Neuronal stem cell (in vitro differentiated cells): ENCODE measurements around the gene PRR35.
A peak's percentile ranks its signal among the peaks of the same experiment; 100 is the strongest.

Source experiments
- DNase-seq: peaks from one replicate; pipeline ENCODE4 v3.0.0-alpha.2; 2013; ENCODE audit warnings: low spot score
- H2AFZ ChIP-seq: one replicate; pipeline ENCODE4 v1.6.1; 2013; ENCODE audit warnings: mild to moderate bottlenecking, low read length, inconsistent platforms
- H2AK5ac ChIP-seq: 2 replicates; pipeline ENCODE4 v1.6.1; 2013; ENCODE audit warnings: low read depth, mild to moderate bottlenecking, inconsistent platforms, low read length, moderate library complexity, mixed read lengths
- H2BK120ac ChIP-seq: 2 replicates; pipeline ENCODE4 v1.6.1; 2013; ENCODE audit warnings: low read depth, mild to moderate bottlenecking, inconsistent platforms, low read length, moderate library complexity, mixed read lengths
- H2BK12ac ChIP-seq: one replicate; pipeline ENCODE4 v1.6.1; 2013; ENCODE audit warnings: low read length, inconsistent platforms
- H2BK15ac ChIP-seq: 2 replicates; pipeline ENCODE4 v1.6.1; 2013; ENCODE audit warnings: mild to moderate bottlenecking, low read length, inconsistent platforms, mixed read lengths
- H2BK5ac ChIP-seq: one replicate; pipeline ENCODE4 v1.6.1; 2013; ENCODE audit warnings: inconsistent platforms, mild to moderate bottlenecking, low read length, moderate library complexity
- H3K14ac ChIP-seq: one replicate; pipeline ENCODE4 v1.6.1; 2013; ENCODE audit warnings: low read length, inconsistent platforms
- H3K18ac ChIP-seq: 2 replicates; pipeline ENCODE4 v1.6.1; 2013; ENCODE audit warnings: low read length, inconsistent platforms
- H3K23ac ChIP-seq: 2 replicates; pipeline ENCODE4 v1.6.1; 2013; ENCODE audit warnings: low read depth, mild to moderate bottlenecking, mixed read lengths, low read length, inconsistent platforms; ENCODE audit not compliant: poor library complexity
- H3K27ac ChIP-seq: replicated peaks from 3 replicates; pipeline ENCODE4 v1.5.1; 2013; ENCODE audit warnings: low read length, inconsistent platforms
- H3K27me3 ChIP-seq, 3 experiments: 2 replicates each; pipeline ENCODE4 v1.6.1; 2013; ENCODE audit warnings: low read length in 3 of 3, mild to moderate bottlenecking in 2 of 3, inconsistent platforms in 1 of 3, low read depth in 1 of 3, mixed read lengths in 1 of 3, moderate library complexity in 1 of 3; ENCODE audit not compliant: control insufficient read depth in 3 of 3, insufficient read depth in 3 of 3
- H3K36me3 ChIP-seq, 2 donors: replicated peaks in 1 of 2; 2 replicates each; pipeline ENCODE4 v1.6.1; 2013; ENCODE audit warnings: low read length in 2 of 2; ENCODE audit not compliant: control insufficient read depth in 2 of 2, insufficient read depth in 2 of 2
- H3K4ac ChIP-seq: 2 replicates; pipeline ENCODE4 v1.6.1; 2013; ENCODE audit warnings: inconsistent platforms, mild to moderate bottlenecking, low read length, moderate library complexity
- H3K4me1 ChIP-seq, 2 donors: 1 replicate in 1 of 2; 2 replicates in 1 of 2; pipeline ENCODE4 v1.6.1; 2013; ENCODE audit warnings: low read length in 2 of 2, low read depth in 1 of 2; ENCODE audit not compliant: control insufficient read depth in 2 of 2, insufficient read depth in 1 of 2
- H3K4me2 ChIP-seq: one replicate; pipeline ENCODE4 v1.6.1; 2013; ENCODE audit warnings: mild to moderate bottlenecking, low read length, inconsistent platforms; ENCODE audit not compliant: insufficient read depth, poor library complexity, severe bottlenecking
- H3K4me3 ChIP-seq, 2 donors: 2 replicates each; pipeline ENCODE4 v1.5.1; 2013; ENCODE audit warnings: low read length in 2 of 2, mild to moderate bottlenecking in 2 of 2, inconsistent platforms in 1 of 2, moderate library complexity in 1 of 2
- H3K79me1 ChIP-seq: one replicate; pipeline ENCODE4 v1.6.1; 2013; ENCODE audit warnings: low read depth, mild to moderate bottlenecking, inconsistent platforms, low read length, moderate library complexity
- H3K9ac ChIP-seq: one replicate; pipeline ENCODE4 v1.6.1; 2013; ENCODE audit warnings: mild to moderate bottlenecking, low read depth, low read length, inconsistent platforms; ENCODE audit not compliant: poor library complexity
- H3K9me3 ChIP-seq, 2 donors: replicated peaks in 1 of 2; 2 replicates each; pipeline versions ENCODE3 to v1.6.1; 2013; ENCODE audit warnings: low read length in 2 of 2, mild to moderate bottlenecking in 2 of 2, inconsistent platforms in 1 of 2, low read depth in 1 of 2, mixed read lengths in 1 of 2, moderate library complexity in 1 of 2; ENCODE audit not compliant: control insufficient read depth in 2 of 2, insufficient read depth in 1 of 2
- H4K8ac ChIP-seq: one replicate; pipeline ENCODE4 v1.6.1; 2013; ENCODE audit warnings: low read depth, mild to moderate bottlenecking, inconsistent platforms, low read length, moderate library complexity
- H4K91ac ChIP-seq: one replicate; pipeline ENCODE4 v1.6.1; 2013; ENCODE audit warnings: low read length, low read depth, mild to moderate bottlenecking, inconsistent platforms; ENCODE audit not compliant: poor library complexity
- WGBS, 2 donors: extraction: QIAGEN DNeasy Blood & Tissue Kit; methylation state at CpG; one replicate each; pipeline ENCODE4 v1.1.7; 2013; ENCODE audit warnings: missing lambda C conversion rate in 2 of 2, mixed read lengths in 1 of 2; ENCODE audit not compliant: insufficient read length in 2 of 2, insufficient replicate concordance in 1 of 2; ENCODE audit errors: extremely low coverage in 2 of 2; 5-methylcytosine and 5-hydroxymethylcytosine counted together

The PRR35 gene

DNA sequence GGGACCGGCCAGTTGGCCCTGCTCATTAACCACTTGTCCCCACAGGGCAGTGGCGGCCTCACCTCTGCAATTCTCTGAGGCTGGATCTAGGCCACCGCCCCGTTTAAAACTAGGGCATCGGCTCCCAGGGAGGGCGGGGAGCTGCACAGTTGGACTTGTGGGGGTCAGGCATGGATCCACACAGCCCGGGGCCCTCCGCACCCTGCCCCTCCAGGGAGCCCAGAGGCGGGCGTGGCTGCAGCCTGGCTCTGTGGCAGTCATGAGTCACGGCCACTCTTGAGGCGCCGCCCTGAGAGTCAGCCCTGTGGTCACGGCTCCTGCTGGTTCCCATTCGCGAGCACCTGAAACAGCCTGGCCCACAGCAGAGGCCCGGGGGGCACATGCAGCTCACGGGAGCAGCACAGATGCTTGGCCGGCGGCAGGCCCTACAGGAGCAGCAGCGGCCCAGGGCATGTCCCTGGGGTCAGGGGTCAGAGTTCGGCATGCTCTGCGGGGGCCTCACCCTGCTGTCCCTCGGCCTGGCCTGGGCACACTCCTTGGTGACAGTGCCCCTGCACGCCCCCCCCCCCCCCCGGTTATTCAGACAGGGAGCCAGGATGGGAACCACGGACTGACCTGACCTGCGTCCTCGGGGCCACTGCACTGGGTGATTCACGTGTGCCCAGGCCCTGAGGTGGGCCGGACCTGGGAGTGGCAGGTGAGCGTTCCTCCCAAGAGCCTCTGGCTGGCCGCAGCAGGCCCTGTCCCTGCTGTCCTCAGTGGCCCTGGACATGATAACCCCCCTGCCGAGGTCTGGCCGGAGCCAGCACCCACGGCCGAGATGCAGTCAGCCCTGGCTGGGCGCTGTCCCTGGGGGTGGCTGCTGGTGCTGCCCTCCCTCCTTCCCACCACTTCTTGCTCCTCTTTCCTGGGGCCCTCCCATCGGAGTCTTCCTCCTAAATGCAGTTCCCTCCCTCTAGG, 24.5 kb upstream of the PRR35 start:
- Histone ChIP-seq H3K27me3 (no peaks in the 10 kb centered on the region), H3K4me1 (no peaks in the 10 kb centered on the region), H3K9ac (no peak overlapping the region), H2AFZ (no peak overlapping the region), H4K91ac (no peak overlapping the region), H2BK120ac (no peak overlapping the region), H3K14ac (peak overlapping the region; percentile 6), H3K9me3 (no peaks in the 10 kb centered on the region), H2BK5ac (no peak overlapping the region), H3K23ac (peak overlapping the region; percentile 89), H3K79me1 (peaks cover 37% of the 10 kb centered on the region), H4K8ac (no peak overlapping the region), H3K4ac (no peak overlapping the region), H3K18ac (peak overlapping the region; percentile 48), H2BK15ac (no peak overlapping the region), H3K4me3 (no peak overlapping the region), H3K27ac (no peak overlapping the region), H2AK5ac (peak overlapping the region; percentile 37), H3K36me3 (peaks cover 3 to 11% of the 10 kb centered on the region in 2 donors), H2BK12ac (peak overlapping the region; percentile 41), H3K4me2 (no peak overlapping the region)
- WGBS, 2 donors = no CpG with 5 or more reads among the region's 39 CpGs
- DNase-seq = no peak

DNA sequence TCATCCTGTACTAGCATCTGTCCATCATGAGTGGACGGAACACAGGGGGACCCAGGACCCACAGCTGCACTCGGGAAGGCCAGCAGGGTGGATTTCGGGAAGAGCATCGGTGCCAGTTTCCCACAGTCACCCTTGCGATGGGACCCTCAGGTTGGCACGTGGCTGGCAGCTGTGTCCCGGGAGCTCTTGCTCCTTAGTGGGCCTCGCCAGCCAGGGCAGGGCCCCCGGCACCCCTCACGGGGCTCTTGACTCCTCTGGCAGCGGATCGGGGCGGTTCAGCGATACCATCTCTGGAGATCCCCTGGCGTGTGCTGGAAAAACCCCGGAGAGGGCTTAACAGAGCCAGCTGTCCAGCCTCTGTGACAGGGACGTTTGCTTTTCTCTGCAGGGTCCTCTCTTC, 23.4 kb upstream of the PRR35 start:
- Histone ChIP-seq H3K9ac (no peak overlapping the region), H3K4me2 (no peak overlapping the region), H3K4me3 (no peak overlapping the region), H2BK12ac (no peak overlapping the region), H2BK15ac (no peak overlapping the region), H3K18ac (no peak overlapping the region), H3K4ac (no peak overlapping the region), H3K27me3 (no peaks in the 10 kb centered on the region), H3K4me1 (no peaks in the 10 kb centered on the region), H2AFZ (no peak overlapping the region), H2BK120ac (no peak overlapping the region), H4K8ac (no peak overlapping the region), H2BK5ac (no peak overlapping the region), H3K14ac (no peak overlapping the region), H3K23ac (no peak overlapping the region), H4K91ac (no peak overlapping the region), H3K36me3 (peaks cover 5 to 11% of the 10 kb centered on the region in 2 donors), H3K27ac (no peak overlapping the region), H3K9me3 (peaks cover 0 to 2% of the 10 kb centered on the region in 2 donors), H3K79me1 (peaks cover 41% of the 10 kb centered on the region), H2AK5ac (no peak overlapping the region)
- no CpG with 5 or more reads among the region's 17 CpGs for WGBS, 2 donors
- DNase-seq = no peak

DNA sequence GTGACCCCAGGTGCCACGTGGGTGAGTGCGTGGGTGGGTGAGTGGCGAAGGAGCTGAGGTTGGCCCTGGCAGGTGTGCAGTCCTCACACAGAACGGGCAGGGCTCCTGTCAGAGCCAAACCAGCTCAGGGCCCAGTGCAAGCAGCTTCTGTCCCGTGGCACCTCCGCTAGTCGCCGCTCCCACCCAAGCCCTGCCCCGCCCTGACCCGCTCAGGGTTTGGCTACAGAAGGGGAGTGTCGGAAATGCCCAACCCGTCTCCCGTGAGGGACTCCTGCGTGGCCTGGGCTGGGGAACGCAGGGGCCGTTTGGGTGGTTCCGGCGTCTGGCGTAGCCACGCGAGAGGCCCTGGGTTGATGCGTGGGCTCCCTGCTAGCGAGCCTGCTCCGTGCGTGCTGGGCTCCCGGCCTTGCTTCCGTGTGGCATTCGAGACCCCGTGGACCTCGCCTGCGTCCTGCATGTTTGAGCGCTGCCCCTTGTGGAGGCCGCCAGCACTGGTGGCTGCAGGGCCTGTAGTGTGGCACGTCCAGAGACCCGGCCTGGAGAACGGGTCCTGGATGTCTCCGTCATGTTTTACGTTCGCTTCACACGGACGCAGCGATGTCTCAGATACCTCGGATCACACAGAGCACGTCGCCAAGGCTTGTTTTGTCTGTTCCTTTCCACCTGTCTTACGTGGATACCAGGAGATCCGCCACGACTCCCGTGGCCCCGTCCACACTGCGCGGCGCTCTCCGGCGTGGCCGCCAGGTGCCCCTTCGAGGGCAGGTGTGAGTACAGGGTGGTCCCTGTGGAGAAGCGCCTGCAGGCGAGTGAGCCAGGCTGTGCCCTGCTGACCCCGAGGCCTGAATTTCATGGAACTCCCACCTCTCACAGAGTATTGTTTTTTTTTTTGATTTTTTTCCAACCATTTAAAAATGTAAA, 22.5 kb upstream of the PRR35 start:
- no peak overlapping the region for H3K27ac ChIP-seq
- WGBS, 2 donors = no CpG with 5 or more reads among the region's 60 CpGs
- peak overlapping the region; percentile 3 for H3K14ac ChIP-seq
- no peak overlapping the region for H2AFZ ChIP-seq
- no peak overlapping the region for H2AK5ac ChIP-seq
- no peak overlapping the region for H3K4me3 ChIP-seq
- peaks cover 42% of the 10 kb centered on the region for H3K79me1 ChIP-seq
- no peak overlapping the region for H4K8ac ChIP-seq
- H3K27me3 ChIP-seq = no peaks in the 10 kb centered on the region
- H2BK15ac ChIP-seq = no peak overlapping the region
- no peak for DNase-seq
- no peak overlapping the region for H2BK12ac ChIP-seq
- no peak overlapping the region for H3K4me2 ChIP-seq
- no peak overlapping the region for H2BK120ac ChIP-seq
- no peak overlapping the region for H3K4ac ChIP-seq
- H3K36me3 ChIP-seq = peaks cover 5 to 11% of the 10 kb centered on the region in 2 donors
- H3K9ac ChIP-seq = peak overlapping the region; percentile 27
- H3K9me3 ChIP-seq = peaks cover 0 to 2% of the 10 kb centered on the region in 2 donors
- H4K91ac ChIP-seq = no peak overlapping the region
- peak overlapping the region; percentile 19 for H3K18ac ChIP-seq
- H3K23ac ChIP-seq = peak overlapping the region; percentile 65
- H2BK5ac ChIP-seq = no peak overlapping the region
- no peaks in the 10 kb centered on the region for H3K4me1 ChIP-seq
